RWPE2 (cell line): ENCODE data around the gene RASL11B.

ENCODE experiments used
- ATAC-seq: fragments of 200-7000 bp; cut with Tn5 transposase; 3 replicates; pipeline ENCODE4 v1.9.1; 2021; ENCODE audit warnings: low read depth
- DNase-seq: peaks from one replicate; pipeline ENCODE4 v3.0.0-alpha.2; 2020; ENCODE audit warnings: low spot score
- H3K27ac ChIP-seq: fragments of 450-650 bp; 2 replicates; pipeline ENCODE4 v1.5.1; 2017; ENCODE audit warnings: mild to moderate bottlenecking; ENCODE audit not compliant: poor library complexity, severe bottlenecking
- H3K27me3 ChIP-seq: fragments of 250-450 bp; sonication (Bioruptor Pico); 2 replicates; pipeline ENCODE4 v1.5.1; 2021; ENCODE audit warnings: mild to moderate bottlenecking, moderate library complexity; ENCODE audit not compliant: insufficient read depth, poor library complexity, severe bottlenecking
- H3K36me3 ChIP-seq: fragments of 250-450 bp; sonication (Bioruptor Pico); 2 replicates; pipeline ENCODE4 v1.5.1; 2020; ENCODE audit warnings: low read depth, mild to moderate bottlenecking, moderate library complexity
- H3K4me1 ChIP-seq: fragments of 250-450 bp; sonication (Bioruptor Pico); 2 replicates; pipeline ENCODE4 v1.5.1; 2021; ENCODE audit warnings: mild to moderate bottlenecking, moderate library complexity; ENCODE audit not compliant: insufficient read depth, poor library complexity, severe bottlenecking
- H3K4me3 ChIP-seq: fragments of 250-450 bp; sonication (Bioruptor Pico); 2 replicates; pipeline ENCODE4 v1.5.1; 2021; ENCODE audit warnings: mild to moderate bottlenecking, moderate library complexity; ENCODE audit not compliant: severe bottlenecking
- H3K9me3 ChIP-seq: fragments of 250-450 bp; sonication (Bioruptor Pico); 2 replicates; pipeline ENCODE4 v1.5.1; 2021; ENCODE audit warnings: mild to moderate bottlenecking, moderate library complexity; ENCODE audit not compliant: severe bottlenecking
- TF ChIP-seq, protein P1 (sequence below): fragments of 450-650 bp; IDR thresholded peaks from one replicate; pipeline ENCODE4 v1.5.1; 2017; ENCODE audit warnings: mild to moderate bottlenecking, moderate library complexity; ENCODE audit not compliant: poor library complexity, severe bottlenecking

RASL11B gene

DNA sequence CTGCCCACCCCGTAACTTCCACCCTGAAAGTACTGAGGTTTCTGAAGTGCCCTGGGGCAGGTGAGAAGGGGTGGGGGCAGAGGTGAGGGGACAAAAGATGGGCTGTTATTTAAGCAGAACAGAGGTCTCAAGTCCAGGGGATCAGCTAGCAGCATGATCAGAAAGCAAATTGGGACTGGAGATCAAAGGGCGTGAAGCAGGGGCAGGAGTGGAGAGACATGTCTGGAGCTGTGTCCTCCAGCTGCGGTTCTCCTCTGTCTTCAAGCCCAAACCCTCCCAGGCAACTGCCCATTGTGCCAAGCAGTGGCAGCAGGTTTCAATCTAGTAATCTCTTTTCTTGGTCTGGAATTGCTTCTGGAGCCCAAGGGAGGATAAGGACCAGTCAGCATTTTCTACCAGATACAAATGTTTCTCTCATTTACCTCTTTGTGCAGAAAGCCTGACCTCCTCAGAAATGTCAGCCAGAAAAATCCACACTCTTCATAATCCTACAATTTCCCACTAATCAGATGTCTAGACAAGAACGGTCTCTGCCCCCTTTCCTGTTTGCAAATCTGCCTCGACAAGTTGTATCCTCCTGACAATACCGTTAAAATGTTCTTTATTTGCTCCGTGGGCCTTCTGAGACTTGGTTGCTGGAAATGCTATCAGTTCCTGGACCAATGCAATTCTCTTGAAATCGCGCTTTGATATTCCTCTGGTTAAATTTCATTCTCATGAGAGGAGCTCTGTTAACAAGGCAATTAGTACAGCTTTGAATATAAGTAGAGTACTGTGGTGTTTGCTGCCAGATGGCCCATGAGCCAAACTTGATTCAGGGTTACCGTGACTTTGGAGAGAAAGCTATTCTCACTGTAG lies 23.2 kb upstream of the RASL11B start:
- TF ChIP-seq, protein P1, sequence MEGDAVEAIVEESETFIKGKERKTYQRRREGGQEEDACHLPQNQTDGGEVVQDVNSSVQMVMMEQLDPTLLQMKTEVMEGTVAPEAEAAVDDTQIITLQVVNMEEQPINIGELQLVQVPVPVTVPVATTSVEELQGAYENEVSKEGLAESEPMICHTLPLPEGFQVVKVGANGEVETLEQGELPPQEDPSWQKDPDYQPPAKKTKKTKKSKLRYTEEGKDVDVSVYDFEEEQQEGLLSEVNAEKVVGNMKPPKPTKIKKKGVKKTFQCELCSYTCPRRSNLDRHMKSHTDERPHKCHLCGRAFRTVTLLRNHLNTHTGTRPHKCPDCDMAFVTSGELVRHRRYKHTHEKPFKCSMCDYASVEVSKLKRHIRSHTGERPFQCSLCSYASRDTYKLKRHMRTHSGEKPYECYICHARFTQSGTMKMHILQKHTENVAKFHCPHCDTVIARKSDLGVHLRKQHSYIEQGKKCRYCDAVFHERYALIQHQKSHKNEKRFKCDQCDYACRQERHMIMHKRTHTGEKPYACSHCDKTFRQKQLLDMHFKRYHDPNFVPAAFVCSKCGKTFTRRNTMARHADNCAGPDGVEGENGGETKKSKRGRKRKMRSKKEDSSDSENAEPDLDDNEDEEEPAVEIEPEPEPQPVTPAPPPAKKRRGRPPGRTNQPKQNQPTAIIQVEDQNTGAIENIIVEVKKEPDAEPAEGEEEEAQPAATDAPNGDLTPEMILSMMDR = no peak
- H3K27me3 ChIP-seq = no peaks in the 10 kb centered on the region
- no peaks in the 10 kb centered on the region for H3K36me3 ChIP-seq
- no peak overlapping the region for H3K4me3 ChIP-seq
- H3K4me1 ChIP-seq = peaks cover 24% of the 10 kb centered on the region
- DNase-seq = no peak
- ATAC-seq = no peak
- peak overlapping the region; percentile 85 for H3K27ac ChIP-seq
- H3K9me3 ChIP-seq = no peaks in the 10 kb centered on the region

DNA sequence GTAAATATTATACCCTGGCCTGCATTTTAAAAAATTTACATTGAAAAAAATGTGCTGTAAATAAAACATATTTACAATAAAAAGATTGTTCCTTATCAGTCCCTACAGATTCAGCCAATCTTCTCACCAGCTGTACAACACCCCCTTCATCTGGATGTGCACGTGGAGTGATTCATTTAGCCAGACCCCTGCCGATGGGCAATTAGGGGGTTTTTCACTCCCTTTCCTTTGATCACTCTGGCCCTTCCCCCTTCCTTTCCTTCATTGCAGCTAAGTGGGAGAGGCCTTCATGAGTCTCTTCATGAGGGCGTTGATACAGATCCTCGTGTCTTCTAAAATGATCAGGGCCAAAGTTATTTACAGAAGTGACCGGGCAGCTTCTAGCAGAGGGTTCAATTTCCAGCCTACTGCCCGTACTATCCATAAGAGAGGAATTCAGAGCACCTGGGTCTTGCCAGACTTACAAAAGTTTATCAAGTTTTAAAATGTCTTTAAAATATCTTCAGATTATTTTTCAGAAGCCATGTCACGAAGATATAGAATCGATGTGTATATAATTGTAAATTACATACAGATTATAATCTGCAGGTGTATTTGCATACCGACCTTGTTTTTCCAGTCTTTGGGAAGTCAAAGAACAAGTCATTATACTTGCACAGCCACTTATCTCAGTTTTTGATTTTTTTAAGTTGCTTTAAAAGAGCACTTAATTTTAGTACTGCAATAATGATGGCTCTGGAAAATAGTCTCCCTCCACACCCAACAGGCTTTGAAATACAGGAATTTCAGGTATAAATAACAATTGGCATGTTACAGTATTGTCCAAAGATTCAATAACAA lies 21.4 kb upstream of the RASL11B start:
- Histone ChIP-seq H3K36me3 (no peaks in the 10 kb centered on the region), H3K4me3 (no peak overlapping the region), H3K27ac (no peak overlapping the region), H3K4me1 (peaks cover 20% of the 10 kb centered on the region), H3K27me3 (no peaks in the 10 kb centered on the region), H3K9me3 (no peaks in the 10 kb centered on the region)
- TF ChIP-seq, protein P1 = no peak
- ATAC-seq = no peak
- no peak for DNase-seq

DNA sequence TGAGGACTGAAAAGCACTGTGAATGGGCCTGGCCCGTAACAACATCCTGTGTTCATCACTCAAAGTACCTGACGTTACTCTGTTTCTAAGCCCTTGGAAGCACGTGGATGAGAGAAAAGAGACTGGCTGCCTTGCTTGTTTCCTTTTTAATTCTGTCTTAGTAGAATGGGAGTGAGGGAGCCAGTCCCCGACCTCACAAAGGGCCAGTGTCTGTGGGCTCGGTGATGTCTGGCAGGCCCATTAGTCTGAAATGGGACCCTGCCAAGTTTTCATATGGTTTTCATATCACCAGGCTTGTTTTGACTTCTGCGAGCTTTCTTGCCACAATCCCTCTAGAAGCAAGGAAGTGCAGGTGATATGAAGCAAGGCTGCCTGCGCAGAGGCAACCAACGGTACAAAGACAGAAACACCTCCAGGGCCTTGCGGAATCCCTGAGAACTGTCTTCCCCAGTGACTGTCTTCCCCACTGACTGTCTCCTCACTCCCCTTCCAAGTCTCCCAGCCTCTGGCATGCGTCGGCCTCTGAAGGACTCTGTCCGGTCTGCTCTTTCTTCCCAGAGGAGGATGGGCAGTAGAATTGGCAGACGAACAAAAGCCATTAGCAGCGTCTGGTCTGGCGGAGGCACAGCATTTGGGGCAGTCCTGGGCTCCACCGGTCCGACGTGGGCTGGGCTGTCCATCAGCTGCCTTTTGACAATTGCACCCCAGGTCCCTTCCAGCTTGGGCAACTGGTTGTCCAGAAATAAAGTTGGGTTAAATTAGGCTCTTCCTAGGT lies 20.2 kb upstream of the RASL11B start:
- DNase-seq = no peak
- Histone ChIP-seq H3K36me3 (no peaks in the 10 kb centered on the region), H3K4me1 (peaks cover 20% of the 10 kb centered on the region), H3K27me3 (no peaks in the 10 kb centered on the region), H3K4me3 (no peak overlapping the region), H3K9me3 (no peaks in the 10 kb centered on the region), H3K27ac (no peak overlapping the region)
- no peak for ATAC-seq
- TF ChIP-seq, protein P1 = no peak

DNA sequence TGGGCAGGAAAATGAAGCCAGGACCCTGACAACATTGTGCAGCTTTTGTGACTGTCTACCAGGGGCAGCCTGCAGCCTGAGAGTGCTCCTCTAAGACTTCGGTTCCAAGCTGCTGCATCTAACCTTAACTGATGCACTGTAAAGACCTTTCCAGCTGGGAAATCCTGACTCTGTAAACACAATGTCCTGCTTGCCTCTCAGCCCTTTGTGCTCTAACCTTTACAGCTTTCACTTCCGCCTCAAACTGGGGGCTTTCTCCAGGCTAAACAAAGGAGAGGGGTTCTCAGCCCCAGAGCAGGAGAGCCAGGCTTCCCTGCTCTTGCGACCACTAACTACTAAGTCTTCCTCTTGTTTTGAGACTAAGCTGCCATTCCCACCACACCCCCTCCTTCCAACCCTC lies 19.3 kb upstream of the RASL11B start:
- peaks cover 11% of the 10 kb centered on the region for H3K4me1 ChIP-seq
- H3K27me3 ChIP-seq = no peaks in the 10 kb centered on the region
- ATAC-seq (no peak), DNase-seq (no peak)
- H3K36me3 ChIP-seq = no peaks in the 10 kb centered on the region
- no peak overlapping the region for H3K27ac ChIP-seq
- H3K9me3 ChIP-seq = no peaks in the 10 kb centered on the region
- TF ChIP-seq, protein P1 = no peak
- H3K4me3 ChIP-seq = no peak overlapping the region
